HepG2 (cell line): ENCODE measurements around the gene GATC. TPM values are rescaled to one million over a fixed set of nuclear protein-coding genes. Genes with fewer than 3 reads are reported as not detected.
A peak's percentile ranks its signal among the peaks of the same experiment; 100 is the strongest.

Experiments used
- BCL3 ChIP-seq: sonication (generic); formaldehyde crosslinking; IDR thresholded peaks from 2 replicates; pipeline ENCODE4 v1.5.1; 2020; ENCODE audit warnings: mild to moderate bottlenecking, missing genetic modification reagents, moderate library complexity
- CREM ChIP-seq, 2 experiments: sonication (generic) in 1 of 2; formaldehyde crosslinking in 1 of 2; IDR thresholded peaks; 2 replicates each; pipeline versions ENCODE4 v1.4.0 to v1.6.1; 2016 to 2020; ENCODE audit warnings: antibody characterized with exemption in 1 of 2, mild to moderate bottlenecking in 1 of 2, missing genetic modification reagents in 1 of 2
- DMAP1 ChIP-seq: IDR thresholded peaks from 2 replicates; pipeline ENCODE4 v1.6.1; 2016
- EEA1 ChIP-seq: sonication (generic); formaldehyde crosslinking; IDR thresholded peaks from 2 replicates; pipeline ENCODE4 v1.5.1; 2020; ENCODE audit warnings: mild to moderate bottlenecking, missing genetic modification reagents, borderline replicate concordance
- GATA4 ChIP-seq: sonication (generic); IDR thresholded peaks from 2 replicates; pipeline ENCODE4 v1.6.1; 2016; ENCODE audit warnings: antibody characterized with exemption, low read depth, borderline replicate concordance
- HDAC6 ChIP-seq: fragments of 200-600 bp; sonication (generic); IDR thresholded peaks from 2 replicates; pipeline ENCODE4 v1.7.0; 2017; ENCODE audit warnings: mild to moderate bottlenecking, antibody characterized with exemption, low read length, low read depth
- MAX ChIP-seq: IDR thresholded peaks from 2 replicates; pipeline ENCODE4 v1.6.1; 2012; ENCODE audit warnings: inconsistent platforms
- NR1H2 ChIP-seq: sonication (generic); formaldehyde crosslinking; IDR thresholded peaks from 2 replicates; pipeline ENCODE4 v1.8.1; 2022; ENCODE audit warnings: low read depth, missing genetic modification reagents, borderline replicate concordance
- PAF1 ChIP-seq: IDR thresholded peaks from 2 replicates; pipeline ENCODE4 v1.6.1; 2016; ENCODE audit warnings: missing genetic modification reagents, missing compliant biosample characterization
- PPARG ChIP-seq: conservative IDR thresholded peaks from 2 replicates; pipeline ENCODE4 v1.6.1; 2016; ENCODE audit warnings: missing biosample characterization, missing genetic modification reagents
- RCOR2 ChIP-seq: IDR thresholded peaks from 2 replicates; pipeline ENCODE4 v1.6.1; 2016; ENCODE audit warnings: missing biosample characterization, missing genetic modification reagents
- RXRB ChIP-seq: IDR thresholded peaks from 2 replicates; pipeline ENCODE4 v1.6.1; 2016; ENCODE audit warnings: borderline replicate concordance, missing genetic modification reagents, missing compliant biosample characterization
- SOX6 ChIP-seq, 2 experiments: fragments of 450-650 bp in 1 of 2; sonication (generic) in 1 of 2; formaldehyde crosslinking in 1 of 2; IDR thresholded peaks; 2 replicates each; pipeline versions ENCODE4 v1.4.0 to v1.6.1; 2017 to 2020; ENCODE audit warnings: antibody characterized with exemption in 1 of 2, mild to moderate bottlenecking in 1 of 2, missing genetic modification reagents in 1 of 2
- SP140L ChIP-seq: sonication (generic); formaldehyde crosslinking; IDR thresholded peaks from 2 replicates; pipeline ENCODE4 v1.4.0; 2020; ENCODE audit warnings: missing genetic modification reagents, borderline replicate concordance
- TEAD3 ChIP-seq: optimal IDR thresholded peaks from 2 replicates; pipeline ENCODE3; 2016; ENCODE audit warnings: borderline replicate concordance
- ZNF20 ChIP-seq: sonication (generic); formaldehyde crosslinking; IDR thresholded peaks from 2 replicates; pipeline ENCODE4 v1.4.0; 2020; ENCODE audit warnings: mild to moderate bottlenecking, moderate library complexity, missing genetic modification reagents
- ZNF30 ChIP-seq: sonication (generic); formaldehyde crosslinking; IDR thresholded peaks from 2 replicates; pipeline ENCODE4 v1.5.0; 2020; ENCODE audit warnings: mild to moderate bottlenecking, missing genetic modification reagents
- ZNF318 ChIP-seq: sonication (generic); formaldehyde crosslinking; IDR thresholded peaks from 2 replicates; pipeline ENCODE4 v1.4.0; 2020; ENCODE audit warnings: mild to moderate bottlenecking, missing genetic modification reagents
- ZNF652 ChIP-seq: IDR thresholded peaks from 2 replicates; pipeline ENCODE4 v1.6.1; 2016; ENCODE audit warnings: low read depth, borderline replicate concordance
- ZSCAN25 ChIP-seq: sonication (generic); formaldehyde crosslinking; IDR thresholded peaks from 2 replicates; pipeline ENCODE4 v1.8.0; 2022; ENCODE audit warnings: mild to moderate bottlenecking, missing genetic modification reagents
- polyA plus RNA-seq, 8 experiments: library from polyadenylated mRNA; depleted of rRNA in 3 of 8; stranded (reverse) in 7 of 8; unstranded in 1 of 8; fragments of >200 nt; fragmentation: Illumina TruSeq in 4 of 8; extraction: Trizol in 4 of 8; gene quantifications; 2 replicates each; pipeline versions ENCODE4 v1.2.1 to v1.2.3, GENCODE V29; 2011 to 2016; ENCODE audit warnings: low read depth in 4 of 8, missing spikeins in 1 of 8, mixed read lengths in 1 of 8; ENCODE audit not compliant: insufficient read depth in 1 of 8
- total RNA-seq, 5 experiments: library from RNA; depleted of rRNA; stranded (reverse); fragments of >200 nt; fragmentation: Illumina TruSeq; extraction: Trizol; gene quantifications; 2 replicates each; pipeline ENCODE4 v1.2.3, GENCODE V29; 2016; ENCODE audit warnings: low read depth in 1 of 5

Gene GATC
- total and polyA plus RNA-seq, 2 of the 13 experiments (the other 11 are each of a cell fraction or from before 2014, with no cell fraction given), result 17.7 to 29.7 TPM

GRCh38 chr12:120495731-120496412, 49.6 kb downstream of the GATC start, which contains the start of gene DYNLL1 (continued):
- TF ChIP-seq ZSCAN25 (no peak), ZNF30 (no peak), RXRB (CRISPR knock-in tag) (peak; percentile 26; the same call in 1 of the 2 replicates), BCL3 (CRISPR knock-in tag) (no peak), NR1H2 (no peak), ZNF318 (CRISPR knock-in tag) (no peak), GATA4 (peak; percentile 82), DMAP1 (CRISPR knock-in tag) (peak; percentile 56; the same call in 1 of the 2 replicates), RCOR2 (CRISPR knock-in tag) (no peak), PPARG (CRISPR knock-in tag) (no peak), EEA1 (CRISPR knock-in tag) (no peak), MAX (peak; percentile 87), TEAD3 (CRISPR knock-in tag) (peak; percentile 51), CREM (IDR thresholded peaks at IDR 0.05) (peak; percentile 48; the same call in 1 of the 2 replicates), CREM (CRISPR knock-in tag; IDR thresholded peaks at IDR 0.05) (no peak), ZNF20 (CRISPR knock-in tag) (no peak), PAF1 (CRISPR knock-in tag) (no peak), ZNF652 (CRISPR knock-in tag) (no peak), SOX6 (IDR thresholded peaks at IDR 0.05) (no peak), SOX6 (CRISPR knock-in tag; IDR thresholded peaks at IDR 0.05) (no peak), HDAC6 (no peak), SP140L (no peak)
